GM23338 (cell line): ENCODE measurements around the gene AOC3. TPM values are rescaled to one million over a fixed set of nuclear protein-coding genes. Genes with fewer than 3 reads are reported as not detected.
"Not testable (repeated sequence)": the region's sequence is repeated elsewhere in the genome, so short reads cannot be mapped to it uniquely, and the experiment has no call there.

ENCODE experiments used
- ATAC-seq: fragments of 200-7000 bp; cut with Tn5 transposase; 3 replicates; pipeline ENCODE4 v1.9.1; 2020
- DNase-seq: peaks from one replicate; pipeline ENCODE4 v3.0.0-alpha.2; 2015; ENCODE audit warnings: low spot score
- H2AFZ ChIP-seq: fragments of 200-600 bp; sonication (generic); 2 replicates; pipeline ENCODE4 v1.8.0; 2016; ENCODE audit warnings: antibody characterized with exemption, mild to moderate bottlenecking, moderate library complexity
- H3F3A ChIP-seq: fragments of 200-600 bp; sonication (generic); replicated peaks from 2 replicates; pipeline ENCODE4 v1.8.0; 2017; ENCODE audit warnings: antibody characterized with exemption, mixed run types, low read depth
- H3K27ac ChIP-seq: fragments of 200-600 bp; sonication (generic); 2 replicates; pipeline ENCODE4 v1.6.1; 2016; ENCODE audit warnings: low read depth
- H3K27me3 ChIP-seq: fragments of 200-600 bp; sonication (generic); 2 replicates; pipeline ENCODE4 v1.8.0; 2016; ENCODE audit warnings: mild to moderate bottlenecking, mixed run types, moderate library complexity; ENCODE audit not compliant: insufficient read depth
- H3K36me3 ChIP-seq: fragments of 200-600 bp; sonication (generic); 2 replicates; pipeline ENCODE4 v1.8.0; 2016; ENCODE audit warnings: mild to moderate bottlenecking; ENCODE audit not compliant: insufficient read depth
- H3K4me1 ChIP-seq: fragments of 200-600 bp; sonication (generic); 2 replicates; pipeline ENCODE4 v1.8.0; 2016; ENCODE audit warnings: mild to moderate bottlenecking, moderate library complexity; ENCODE audit not compliant: insufficient read depth
- H3K4me2 ChIP-seq: fragments of 200-600 bp; sonication (generic); 2 replicates; pipeline ENCODE4 v1.7.1; 2017; ENCODE audit warnings: mixed run types
- H3K4me3 ChIP-seq: fragments of 200-600 bp; sonication (generic); 2 replicates; pipeline ENCODE4 v1.6.1; 2016; ENCODE audit warnings: mixed run types
- H3K79me2 ChIP-seq: fragments of 200-600 bp; sonication (generic); replicated peaks from 2 replicates; pipeline ENCODE4 v1.8.0; 2017; ENCODE audit warnings: mild to moderate bottlenecking; ENCODE audit not compliant: insufficient read depth
- H3K9me2 ChIP-seq: fragments of 200-600 bp; sonication (generic); 2 replicates; pipeline ENCODE4 v1.8.0; 2017; ENCODE audit not compliant: insufficient read depth
- H4K20me1 ChIP-seq: fragments of 200-600 bp; sonication (generic); replicated peaks from 2 replicates; pipeline ENCODE4 v1.8.0; 2017; ENCODE audit warnings: mild to moderate bottlenecking; ENCODE audit not compliant: insufficient read depth
- H3K27ac Mint-ChIP-seq: 2 replicates; pipeline ENCODE4 v1.8.0; 2020; ENCODE audit warnings: inconsistent platforms, mild to moderate bottlenecking, moderate library complexity, mixed read lengths
- H3K27me3 Mint-ChIP-seq: 3 replicates; pipeline ENCODE4 v1.8.0; 2022; ENCODE audit warnings: low read depth, mild to moderate bottlenecking, moderate library complexity, mixed read lengths, inconsistent platforms; ENCODE audit not compliant: insufficient read depth, poor library complexity
- H3K36me3 Mint-ChIP-seq: 3 replicates; pipeline ENCODE4 v1.8.0; 2021; ENCODE audit warnings: low read depth, mild to moderate bottlenecking, inconsistent platforms, moderate library complexity, mixed read lengths
- H3K4me1 Mint-ChIP-seq: 3 replicates; pipeline ENCODE4 v1.8.0; 2020; ENCODE audit warnings: mild to moderate bottlenecking, inconsistent platforms, mixed read lengths
- H3K4me3 Mint-ChIP-seq: 3 replicates; pipeline ENCODE4 v1.8.0; 2021; ENCODE audit warnings: moderate library complexity, mild to moderate bottlenecking, inconsistent platforms, mixed read lengths
- H3K9me3 Mint-ChIP-seq: 3 replicates; pipeline ENCODE4 v1.8.0; 2020; ENCODE audit warnings: moderate library complexity, mild to moderate bottlenecking, inconsistent platforms, mixed read lengths
- CREB1 ChIP-seq: fragments of 250-450 bp; sonication (Bioruptor Pico); IDR thresholded peaks from 2 replicates; pipeline ENCODE4 v1.5.0; 2020; ENCODE audit warnings: low read depth, mild to moderate bottlenecking, moderate library complexity
- EZH2 ChIP-seq: fragments of 200-600 bp; sonication (generic); IDR thresholded peaks from one replicate; pipeline ENCODE4 v1.8.0; 2017; ENCODE audit warnings: antibody characterized with exemption, mild to moderate bottlenecking, low read depth; ENCODE audit not compliant: unreplicated experiment
- EZH2phosphoT487 ChIP-seq: fragments of 200-600 bp; sonication (generic); IDR thresholded peaks from one replicate; pipeline ENCODE4 v1.8.1; 2018; ENCODE audit warnings: antibody characterized with exemption; ENCODE audit not compliant: unreplicated experiment
- JUNB ChIP-seq: IDR thresholded peaks from one replicate; pipeline ENCODE4 v1.6.1; 2016; ENCODE audit warnings: antibody characterized with exemption; ENCODE audit not compliant: unreplicated experiment
- NANOG ChIP-seq: IDR thresholded peaks from 2 replicates; pipeline ENCODE4 v1.6.1; 2016; ENCODE audit warnings: antibody characterized with exemption, borderline replicate concordance
- POLR2AphosphoS5 ChIP-seq: IDR thresholded peaks from 2 replicates; pipeline ENCODE4 v1.6.1; 2016; ENCODE audit warnings: antibody characterized with exemption, low read depth
- STAT1 ChIP-seq: IDR thresholded peaks from one replicate; pipeline ENCODE4 v1.6.1; 2016; ENCODE audit warnings: antibody characterized with exemption; ENCODE audit not compliant: unreplicated experiment
- ZNF331 ChIP-seq: fragments of 250-450 bp; sonication (Bioruptor Pico); IDR thresholded peaks from 2 replicates; pipeline ENCODE4 v1.5.0; 2020; ENCODE audit warnings: low read depth, mild to moderate bottlenecking, moderate library complexity
- ZNF462 ChIP-seq: fragments of 250-450 bp; sonication (Bioruptor Pico); IDR thresholded peaks from 2 replicates; pipeline ENCODE4 v1.5.0; 2020; ENCODE audit warnings: mild to moderate bottlenecking, moderate library complexity
- polyA plus RNA-seq: library from polyadenylated mRNA; unstranded; fragments of >200 nt; fragmentation: Nextera tagmentation; extraction: Ambion mirVana; gene quantifications from 2 replicates; pipeline ENCODE4 v1.2.1, GENCODE V29; 2016
- total RNA-seq: library from RNA; depleted of rRNA; stranded (reverse); fragments of >200 nt; shearing (Covaris generic); gene quantifications from 2 replicates; pipeline ENCODE4 v1.2.3, GENCODE V29; 2014
- TF ChIP-seq, protein P1 (sequence below): IDR thresholded peaks from 2 replicates; pipeline ENCODE4 v1.6.1; 2016; ENCODE audit warnings: antibody characterized with exemption

The AOC3 gene
- total and polyA plus RNA-seq, 2 experiments from 2014 or later = 1.4 to 1.7 TPM

DNA sequence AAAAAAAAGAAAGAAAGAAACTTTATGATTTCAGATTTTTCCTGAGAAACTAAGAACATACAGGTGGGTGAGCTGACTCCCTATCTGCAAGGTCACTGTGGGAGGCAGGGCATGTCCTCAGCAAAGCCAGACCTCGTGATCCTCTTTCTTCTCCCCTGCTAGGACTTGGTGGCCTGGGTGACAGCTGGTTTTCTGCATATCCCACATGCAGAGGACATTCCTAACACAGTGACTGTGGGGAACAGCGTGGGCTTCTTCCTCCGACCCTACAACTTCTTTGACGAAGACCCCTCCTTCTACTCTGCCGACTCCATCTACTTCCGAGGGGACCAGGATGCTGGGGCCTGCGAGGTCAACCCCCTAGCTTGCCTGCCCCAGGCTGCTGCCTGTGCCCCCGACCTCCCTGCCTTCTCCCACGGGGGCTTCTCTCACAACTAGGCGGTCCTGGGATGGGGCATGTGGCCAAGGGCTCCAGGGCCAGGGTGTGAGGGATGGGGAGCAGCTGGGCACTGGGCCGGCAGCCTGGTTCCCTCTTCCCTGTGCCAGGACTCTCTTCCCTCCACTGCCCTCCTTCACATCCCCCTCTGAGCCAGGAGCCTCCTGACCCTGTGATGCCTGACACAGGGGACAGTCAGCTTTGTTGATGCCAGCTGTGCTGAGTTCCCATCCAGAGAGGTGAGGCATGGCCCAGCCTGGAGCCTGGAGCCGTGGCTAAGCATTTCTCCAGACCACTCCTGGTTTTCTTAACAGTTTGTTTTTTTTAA lies 23.1 kb downstream of the AOC3 start:
- ATAC-seq, H3K36me3 ChIP-seq, DNase-seq: not testable (repeated sequence)

DNA sequence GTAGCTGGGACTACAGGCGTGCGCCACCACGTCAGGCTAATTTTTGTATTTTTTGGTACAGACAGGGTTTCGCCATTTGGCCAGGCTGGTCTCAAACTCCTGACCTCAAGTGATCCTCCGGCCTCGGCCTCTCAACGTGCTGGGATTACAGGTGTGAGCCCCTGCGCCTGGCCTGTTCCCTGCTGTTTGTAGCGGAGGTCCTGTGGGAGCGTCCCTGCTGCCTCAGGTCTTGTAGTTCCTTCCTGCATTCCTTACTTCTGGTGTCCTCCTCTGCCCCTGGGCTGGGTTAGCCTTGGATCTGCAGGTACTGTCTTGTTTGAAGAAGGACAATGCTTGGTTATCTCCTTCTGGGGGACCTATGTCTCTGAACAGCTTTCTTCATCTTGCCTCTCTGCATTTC lies 26.0 kb downstream of the AOC3 start:
- Histone ChIP-seq H3K79me2 (no peaks in the 10 kb centered on the region), H3K4me1 (peaks cover 5% of the 10 kb centered on the region; the same call in 1 of the 2 replicates), H3K4me2 (no peak overlapping the region), H4K20me1 (no peaks in the 10 kb centered on the region), H3K27ac (no peak overlapping the region), H3K27me3 (peaks cover 7% of the 10 kb centered on the region; the same call in 1 of the 2 replicates), H3K4me3 (no peak overlapping the region), H3K36me3 (no peaks in the 10 kb centered on the region; the same call in 1 of the 2 replicates), H3K9me2 (no peaks in the 10 kb centered on the region), H2AFZ (no peak overlapping the region), H3F3A (no peaks in the 10 kb centered on the region)
- ATAC-seq (no peak), DNase-seq (no peak)
- Mint-ChIP-seq H3K4me3 (no peak overlapping the region), H3K27me3 (peaks cover 16% of the 10 kb centered on the region), H3K4me1 (peaks cover 14% of the 10 kb centered on the region), H3K36me3 (no peaks in the 10 kb centered on the region), H3K27ac (no peak overlapping the region), H3K9me3 (no peaks in the 10 kb centered on the region; the same call in 2 of the 3 replicates)
- TF ChIP-seq NANOG = no peak
- no peak for TF ChIP-seq ZNF462 (CRISPR knock-in tag)
- TF ChIP-seq POLR2AphosphoS5 = no peak
- TF ChIP-seq STAT1 = no peak
- no peak for TF ChIP-seq EZH2
- TF ChIP-seq, protein P1, sequence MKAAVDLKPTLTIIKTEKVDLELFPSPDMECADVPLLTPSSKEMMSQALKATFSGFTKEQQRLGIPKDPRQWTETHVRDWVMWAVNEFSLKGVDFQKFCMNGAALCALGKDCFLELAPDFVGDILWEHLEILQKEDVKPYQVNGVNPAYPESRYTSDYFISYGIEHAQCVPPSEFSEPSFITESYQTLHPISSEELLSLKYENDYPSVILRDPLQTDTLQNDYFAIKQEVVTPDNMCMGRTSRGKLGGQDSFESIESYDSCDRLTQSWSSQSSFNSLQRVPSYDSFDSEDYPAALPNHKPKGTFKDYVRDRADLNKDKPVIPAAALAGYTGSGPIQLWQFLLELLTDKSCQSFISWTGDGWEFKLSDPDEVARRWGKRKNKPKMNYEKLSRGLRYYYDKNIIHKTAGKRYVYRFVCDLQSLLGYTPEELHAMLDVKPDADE = no peak
- TF ChIP-seq EZH2phosphoT487 = no peak
- no peak for TF ChIP-seq CREB1 (CRISPR knock-in tag)
- no peak for TF ChIP-seq ZNF331 (CRISPR knock-in tag)
- no peak for TF ChIP-seq JUNB

More for the DNA sequence above, 23.1 kb downstream of the AOC3 start:
- H3K27ac Mint-ChIP-seq, H3K4me1 ChIP-seq, H3K27me3 ChIP-seq, H3K9me2 ChIP-seq, H3K4me3 Mint-ChIP-seq, H3K79me2 ChIP-seq, H4K20me1 ChIP-seq, H3F3A ChIP-seq, H3K4me3 ChIP-seq, H2AFZ ChIP-seq, H3K36me3 Mint-ChIP-seq, H3K4me2 ChIP-seq, H3K27ac ChIP-seq, H3K4me1 Mint-ChIP-seq: not testable (repeated sequence)
- peaks cover 24% of the 10 kb centered on the region for H3K9me3 Mint-ChIP-seq
- H3K27me3 Mint-ChIP-seq = peaks cover 14% of the 10 kb centered on the region
